ENCODE results near the gene TNFRSF1B.
A peak's percentile ranks its signal among the peaks of the same experiment; 100 is the strongest.

Gene TNFRSF1B

DNA sequence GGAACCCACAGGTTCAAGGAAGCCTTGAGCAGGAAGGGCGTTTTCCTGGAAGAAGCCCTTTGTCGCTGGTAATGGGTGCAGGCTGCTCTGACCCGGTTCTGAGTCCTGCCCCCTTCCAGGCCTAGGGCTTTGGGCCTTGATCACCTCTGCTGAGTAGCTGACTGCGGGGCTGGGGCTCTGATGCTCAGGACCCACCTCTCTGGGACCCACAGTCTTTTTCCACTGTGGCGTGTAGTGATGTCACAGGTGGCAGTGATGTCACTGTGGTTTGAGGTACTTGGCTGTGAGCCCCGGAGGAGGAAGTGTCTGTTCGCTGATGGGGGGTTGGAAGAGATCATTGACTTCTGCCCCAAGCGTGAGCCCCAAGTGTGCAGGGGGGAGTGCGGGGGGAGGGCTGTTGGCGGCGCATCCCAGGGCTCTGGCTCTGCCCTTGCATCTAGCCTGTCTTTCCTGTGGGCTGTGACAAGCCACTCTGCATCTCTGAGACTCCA is 6.9 kb downstream of the TNFRSF1B start:
- peak; percentile 89 to 96 for DNase-seq (ENCODE audit: extremely low read depth in 1 of 2, low read depth in 1 of 2)

- DNase-seq (ENCODE audit: extremely low read depth in 1 of 2, low read depth in 1 of 2), result no peak
Measured at GRCh38 chr1:12174924-12175810, 8.4 kb downstream of the TNFRSF1B start.

DNA sequence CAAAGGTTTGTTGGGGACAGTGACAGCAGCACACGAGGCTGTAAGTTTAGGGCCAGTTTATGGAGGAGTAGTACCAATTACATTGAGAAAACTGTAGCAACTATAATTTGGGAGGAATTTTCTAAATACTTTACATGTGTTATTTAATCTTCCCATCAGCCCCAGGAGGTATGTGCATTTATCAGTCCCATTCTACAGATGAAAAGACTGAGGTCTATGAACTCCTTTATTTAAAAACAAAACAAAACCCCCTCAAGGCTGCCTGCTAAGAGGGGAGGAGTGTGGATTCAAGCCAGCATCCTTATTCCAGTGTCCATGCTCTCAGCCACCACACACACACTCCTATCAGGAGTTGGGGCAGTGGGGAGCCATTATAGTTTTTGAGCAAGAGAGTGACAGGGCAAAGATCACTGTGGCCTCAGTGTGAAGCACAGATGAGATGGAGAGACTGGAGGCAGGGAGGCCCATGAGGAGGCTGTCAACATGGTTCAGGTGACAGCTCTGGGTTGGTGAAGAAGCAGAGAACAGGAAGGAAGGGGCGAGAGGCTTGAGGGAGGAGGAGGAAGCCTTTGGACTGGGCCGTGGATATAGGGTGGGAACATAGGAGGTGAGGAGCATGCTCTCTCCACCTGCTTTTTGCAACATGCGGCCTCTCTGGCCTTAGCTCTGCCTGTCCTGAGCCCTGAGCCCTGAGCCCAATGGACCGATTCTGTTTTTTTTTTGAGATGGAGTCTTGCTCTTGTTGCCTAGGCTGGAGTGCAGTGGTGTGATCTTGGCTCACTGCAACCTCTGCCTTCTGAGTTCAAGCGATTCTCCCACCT is 9.7 kb downstream of the TNFRSF1B start:
- DNase-seq (ENCODE audit: extremely low read depth in 1 of 2, low read depth in 1 of 2), result no peak

DNA sequence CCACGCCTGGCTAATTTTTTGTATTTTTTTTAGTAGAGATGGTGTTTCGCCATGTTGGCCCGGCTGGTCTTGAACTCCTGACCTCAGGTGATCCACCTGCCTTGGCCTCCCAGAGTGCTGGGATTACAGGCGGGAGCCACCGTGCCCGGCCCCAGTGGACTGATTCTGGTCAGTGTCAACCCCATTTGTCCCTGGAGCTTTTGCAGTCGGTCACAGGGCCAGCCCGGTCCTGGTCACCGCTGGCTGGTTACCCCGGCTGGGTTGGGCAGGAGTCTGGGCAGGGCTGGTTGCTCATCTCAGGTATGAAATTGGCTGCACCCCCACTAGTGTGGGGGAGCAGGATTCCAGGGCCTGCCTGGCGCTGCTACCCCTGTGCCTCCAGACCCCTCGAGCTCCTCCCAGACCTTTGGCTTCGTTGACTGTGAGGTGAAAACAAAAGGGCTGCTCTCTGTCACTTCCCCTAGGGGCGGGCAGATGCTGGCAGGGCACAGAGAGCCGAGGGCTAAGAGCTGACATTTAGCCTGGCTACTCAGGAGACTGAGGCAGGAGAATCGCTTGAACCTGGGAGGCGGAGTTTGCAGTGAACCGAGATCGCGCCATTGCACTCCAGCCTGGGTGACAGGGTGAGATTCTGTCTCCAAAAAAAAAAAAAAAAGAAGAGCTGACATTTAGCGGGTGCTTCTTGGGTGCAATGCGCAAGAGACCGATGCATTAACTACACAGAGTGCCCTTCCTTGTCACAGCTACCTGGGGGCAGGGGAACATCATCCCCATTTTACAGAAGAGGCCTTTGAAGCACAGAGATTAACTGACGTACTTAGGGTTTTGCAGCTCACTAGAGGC is 10.6 kb downstream of the TNFRSF1B start:
- DNase-seq (ENCODE audit: extremely low read depth in 1 of 2, low read depth in 1 of 2), result no peak

- DNase-seq (ENCODE audit: extremely low read depth in 1 of 2, low read depth in 1 of 2), result peak; percentile 96 to 97
Measured at GRCh38 chr1:12177999-12178441, 11.2 kb downstream of the TNFRSF1B start.

DNA sequence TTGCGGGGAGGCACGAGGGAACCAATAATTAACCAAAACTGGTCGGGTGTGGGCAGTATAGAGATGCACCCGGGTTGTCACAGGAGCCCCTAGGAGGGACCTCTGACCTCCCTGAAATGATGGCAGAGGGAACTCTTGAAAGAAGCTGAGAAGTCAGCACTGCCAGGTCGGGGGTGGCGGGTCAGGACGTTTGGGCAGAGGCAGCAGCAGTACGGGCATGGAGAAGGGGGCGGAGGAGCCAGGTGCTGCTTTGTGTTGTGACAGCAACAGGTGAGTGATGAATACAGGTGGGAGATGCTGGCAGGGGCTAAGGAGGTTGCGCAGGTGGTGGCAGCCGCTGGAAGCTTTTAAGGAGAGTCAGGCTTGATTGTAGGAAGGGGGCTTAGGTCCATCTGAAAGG is 11.7 kb downstream of the TNFRSF1B start:
- DNase-seq (ENCODE audit: extremely low read depth in 1 of 2, low read depth in 1 of 2), result no peak

DNA sequence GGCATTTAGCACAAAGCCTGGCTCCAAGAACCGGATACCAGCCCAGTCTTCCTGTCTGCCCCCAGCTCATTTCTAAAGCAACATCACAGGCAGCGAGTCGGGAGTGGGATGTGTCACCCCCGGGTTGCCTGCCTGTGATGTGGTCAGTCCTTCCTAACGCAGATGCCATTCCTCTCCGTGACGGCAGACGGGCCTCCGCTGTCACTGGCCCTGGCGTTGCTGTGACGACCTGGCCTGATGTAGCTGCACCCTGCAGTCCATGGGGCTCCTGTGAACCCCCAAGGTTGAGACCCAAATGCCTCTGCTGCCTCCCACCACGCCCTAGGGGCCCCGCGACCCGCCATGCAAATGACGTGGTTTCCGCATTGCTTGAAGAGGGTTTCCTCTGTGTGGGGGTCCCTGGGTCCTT is 12.3 kb downstream of the TNFRSF1B start:
- peak; percentile 67 to 93 for DNase-seq (ENCODE audit: extremely low read depth in 1 of 2, low read depth in 1 of 2)

DNA sequence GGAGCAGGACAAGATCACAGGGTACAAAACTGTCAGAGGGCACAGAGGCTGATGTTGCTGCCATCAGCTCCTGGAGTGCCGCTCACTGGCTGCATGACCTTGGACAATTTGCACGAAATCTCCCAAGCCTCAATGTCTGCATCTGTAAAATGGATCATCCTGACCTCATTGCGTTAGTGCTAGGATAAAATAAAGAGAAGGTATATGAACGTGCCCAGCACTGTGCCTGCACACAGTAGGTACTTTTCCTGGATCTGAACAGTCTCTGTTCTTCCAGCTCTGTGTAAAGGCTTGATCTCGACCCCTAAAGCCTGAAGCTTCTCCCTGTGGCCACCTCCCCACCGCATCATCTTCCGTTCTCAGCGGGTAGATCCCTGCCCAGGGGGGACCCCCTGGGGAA is 12.9 kb downstream of the TNFRSF1B start:
- DNase-seq (ENCODE audit: extremely low read depth in 1 of 2, low read depth in 1 of 2), result no peak

GRCh38 chr1:12180315-12180714 is 13.5 kb downstream of the TNFRSF1B start:
- DNase-seq (ENCODE audit: extremely low read depth in 1 of 2, low read depth in 1 of 2), result no peak

GRCh38 chr1:12180903-12181302 is 14.1 kb downstream of the TNFRSF1B start:
- no peak for DNase-seq (ENCODE audit: extremely low read depth in 1 of 2, low read depth in 1 of 2)

GRCh38 chr1:12181568-12181967 is 14.8 kb downstream of the TNFRSF1B start:
- DNase-seq (ENCODE audit: extremely low read depth in 1 of 2, low read depth in 1 of 2), result no peak

DNA sequence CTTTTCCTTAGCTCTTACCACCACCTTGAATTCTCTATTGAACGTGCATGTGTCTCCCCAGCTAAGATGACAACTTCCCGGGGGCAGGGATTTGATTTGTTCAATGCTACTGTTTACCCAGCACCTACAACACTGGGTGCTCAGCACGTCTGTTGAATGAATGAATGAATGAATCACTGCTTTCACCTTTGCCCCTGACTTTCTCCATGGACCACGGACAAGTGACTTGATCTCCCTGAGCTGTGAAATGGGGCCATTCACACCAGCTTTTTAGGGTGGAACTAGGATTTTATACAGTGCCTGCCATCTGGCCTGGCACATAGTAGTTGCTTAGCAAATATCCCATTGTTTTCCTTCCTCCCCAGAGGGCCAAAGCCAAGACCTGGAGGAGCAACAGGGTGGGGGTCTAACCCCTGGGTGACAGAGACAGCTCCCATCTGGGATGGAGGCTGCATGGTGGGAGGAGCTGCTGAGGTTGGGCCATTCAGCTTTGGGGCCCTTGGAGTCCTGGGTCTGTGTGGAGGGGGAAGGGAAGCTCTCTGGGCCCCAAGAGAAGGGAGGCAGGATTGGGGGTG is 15.7 kb downstream of the TNFRSF1B start:
- no peak for DNase-seq (ENCODE audit: extremely low read depth in 1 of 2, low read depth in 1 of 2)

DNA sequence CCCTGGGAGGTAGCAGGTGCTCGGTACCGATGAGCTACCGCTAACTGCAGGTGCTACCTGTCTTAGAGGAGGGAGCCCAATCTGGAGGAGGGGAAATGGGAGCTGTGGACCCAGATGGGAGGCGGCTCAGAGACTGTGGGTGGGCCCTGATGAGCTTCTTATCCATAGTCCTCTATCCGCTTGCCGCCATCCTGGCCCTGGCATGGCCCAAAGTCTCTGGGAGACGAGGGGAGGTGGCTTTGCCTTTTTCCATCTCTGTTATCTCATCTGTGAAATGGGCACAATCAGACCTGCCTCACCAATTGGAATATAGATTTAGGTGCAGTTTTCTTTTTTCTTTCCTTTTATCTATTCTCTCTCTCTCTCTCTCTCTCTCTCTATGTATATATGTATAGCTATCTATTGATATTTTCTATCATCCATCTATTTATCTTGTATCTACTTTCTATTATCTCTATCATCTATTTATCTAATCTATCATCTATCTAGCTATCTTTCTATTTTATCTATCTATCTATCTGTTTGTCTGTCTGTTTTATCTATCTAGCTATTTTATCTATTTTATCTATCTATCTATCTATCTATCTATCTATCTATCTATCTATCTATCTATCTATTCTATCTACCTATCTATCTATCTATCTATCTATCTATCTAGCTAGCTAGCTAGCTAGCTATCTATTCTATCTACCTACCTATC is 16.5 kb downstream of the TNFRSF1B start:
- no peak for DNase-seq (ENCODE audit: extremely low read depth in 1 of 2, low read depth in 1 of 2)

DNA sequence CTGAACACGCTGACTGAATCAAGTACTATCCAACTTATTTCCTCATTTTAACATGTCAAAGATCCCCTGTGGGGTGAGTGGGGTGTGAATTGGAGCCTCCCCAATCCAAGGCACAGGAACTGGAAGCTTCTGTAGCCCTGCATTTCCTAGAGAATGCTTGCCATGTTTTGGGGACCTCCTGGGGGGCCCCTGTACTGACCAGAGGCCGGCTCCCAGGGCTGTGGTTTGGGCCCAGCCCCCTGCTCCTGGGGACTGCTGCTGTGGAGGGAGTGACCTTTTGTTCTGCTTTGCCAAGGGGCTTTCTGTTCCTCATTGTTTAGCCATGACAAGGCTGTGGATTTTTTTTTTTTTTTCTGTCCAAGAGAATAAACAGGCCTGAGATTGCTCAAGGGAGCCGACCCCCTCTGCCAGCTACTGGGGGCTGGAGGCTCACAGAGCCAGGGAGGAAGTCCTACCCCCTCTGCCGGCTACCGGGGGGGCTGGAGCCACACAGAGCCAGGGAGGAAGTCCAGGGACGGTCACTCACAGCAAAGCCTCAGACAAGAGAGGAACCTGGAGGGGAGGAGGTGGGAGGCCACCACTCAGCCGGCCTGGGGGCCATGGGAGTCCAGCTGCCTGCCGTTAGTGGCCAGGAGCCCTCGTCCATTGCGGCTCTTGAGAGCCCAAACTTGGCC is 17.4 kb downstream of the TNFRSF1B start:
- no peak for DNase-seq (ENCODE audit: extremely low read depth in 1 of 2, low read depth in 1 of 2)

DNA sequence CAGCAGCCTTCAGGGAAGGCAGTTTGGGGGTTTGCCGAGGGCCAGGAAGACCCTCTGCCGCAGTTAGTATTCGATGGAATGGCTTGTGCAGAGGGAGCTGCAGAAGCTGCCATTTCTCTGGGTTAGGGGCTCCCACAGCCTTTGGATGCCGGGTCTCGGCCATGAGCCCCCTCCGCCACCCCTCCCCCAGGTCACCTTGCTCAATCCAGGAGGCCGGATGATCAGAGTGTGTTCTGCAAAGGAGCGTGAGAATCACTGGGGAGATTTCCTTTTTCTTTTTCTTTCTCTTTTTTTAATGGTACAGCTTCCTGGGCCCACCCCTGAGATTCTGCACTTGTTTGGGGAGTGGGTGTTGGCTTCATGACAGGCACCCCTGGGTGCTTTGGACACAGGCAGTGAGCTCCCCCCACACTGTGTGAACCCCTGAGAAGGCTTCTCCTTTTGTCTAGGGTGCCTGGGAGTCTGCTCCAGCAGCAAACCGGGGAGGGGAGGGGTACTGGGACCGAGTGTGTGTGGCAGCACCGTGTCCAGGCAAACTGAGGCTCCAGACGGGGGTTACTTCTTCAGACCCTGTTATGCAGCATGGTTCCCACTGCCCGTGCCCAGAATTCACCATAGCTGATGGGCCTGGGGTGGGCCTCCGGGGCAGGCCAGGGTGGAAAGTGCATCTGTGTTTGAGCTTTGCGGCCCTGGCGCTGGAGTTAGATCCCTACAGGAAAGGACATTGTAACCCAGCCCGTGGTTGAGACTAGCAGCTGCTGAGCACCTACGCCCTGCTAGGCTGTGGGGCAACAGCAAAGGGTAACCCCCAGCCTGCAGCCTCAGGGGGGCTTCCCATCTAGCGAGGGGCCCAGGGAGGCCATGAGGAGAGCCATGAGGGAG is 18.5 kb downstream of the TNFRSF1B start:
- no peak for DNase-seq (ENCODE audit: extremely low read depth in 1 of 2, low read depth in 1 of 2)

- DNase-seq (ENCODE audit: extremely low read depth in 1 of 2, low read depth in 1 of 2), result no peak
Measured at GRCh38 chr1:12185918-12186678, 19.3 kb downstream of the TNFRSF1B start.

DNA sequence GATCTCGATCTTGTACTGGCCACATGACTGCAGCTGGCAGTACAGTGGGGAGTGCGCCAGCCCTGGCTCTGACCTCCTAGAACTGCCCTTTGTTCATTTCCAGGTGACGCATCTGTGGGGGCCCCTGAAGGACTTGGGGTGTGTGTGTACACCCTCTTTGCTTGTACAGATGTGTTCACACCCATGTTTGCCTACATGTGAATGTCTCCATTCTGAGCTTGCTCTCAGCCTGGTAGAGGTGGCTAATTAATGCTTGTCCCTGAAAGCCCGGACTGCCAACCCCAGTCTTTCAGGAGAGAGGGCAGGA is 19.8 kb downstream of the TNFRSF1B start:
- DNase-seq (ENCODE audit: extremely low read depth in 1 of 2, low read depth in 1 of 2), result no peak

DNA sequence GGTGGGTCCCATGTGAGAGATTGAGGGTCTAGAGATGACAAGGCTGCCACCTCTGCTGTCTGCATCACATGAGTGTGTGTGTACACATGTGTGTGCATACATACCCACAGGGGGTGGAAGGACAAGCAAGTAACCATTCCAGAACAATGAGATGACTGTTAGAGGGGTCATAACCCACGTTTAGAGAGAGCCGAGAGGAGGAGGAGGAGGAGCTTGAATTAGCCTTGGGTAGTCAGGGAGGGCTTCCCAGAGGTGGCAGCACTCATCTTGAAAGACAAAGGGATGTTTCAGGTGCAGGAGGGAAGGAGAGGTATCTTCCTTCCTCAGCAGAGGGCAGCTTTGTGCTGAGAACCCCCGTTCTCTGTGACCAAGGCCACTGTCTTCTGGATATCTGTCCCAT is 21.3 kb downstream of the TNFRSF1B start:
- DNase-seq (ENCODE audit: extremely low read depth in 1 of 2, low read depth in 1 of 2), result no peak

All from activated CD8-positive, alpha-beta memory T cell treated with anti-CD3 and anti-CD28 coated beads for 1 hour (primary cell).